PC-3 (cell line): ENCODE results near the gene B4GALT7.

ENCODE experiments used
- EZH2 ChIP-seq: fragments of 300-600 bp; sonication (generic); IDR thresholded peaks from one replicate; pipeline ENCODE4 v1.6.1; 2017; ENCODE audit warnings: antibody characterized with exemption, mild to moderate bottlenecking, low read length; ENCODE audit not compliant: unreplicated experiment
- EZH2phosphoT487 ChIP-seq: fragments of 300-600 bp; sonication (generic); IDR thresholded peaks from 2 replicates; pipeline ENCODE4 v1.6.1; 2018; ENCODE audit warnings: mild to moderate bottlenecking, antibody characterized with exemption, low read length, borderline replicate concordance
- TF ChIP-seq, protein P1 (sequence below): fragments of 300-600 bp; sonication (generic); conservative IDR thresholded peaks from 2 replicates; pipeline ENCODE4 v1.5.1; 2017; ENCODE audit warnings: antibody characterized with exemption, low read depth, mild to moderate bottlenecking, low read length

DNA sequence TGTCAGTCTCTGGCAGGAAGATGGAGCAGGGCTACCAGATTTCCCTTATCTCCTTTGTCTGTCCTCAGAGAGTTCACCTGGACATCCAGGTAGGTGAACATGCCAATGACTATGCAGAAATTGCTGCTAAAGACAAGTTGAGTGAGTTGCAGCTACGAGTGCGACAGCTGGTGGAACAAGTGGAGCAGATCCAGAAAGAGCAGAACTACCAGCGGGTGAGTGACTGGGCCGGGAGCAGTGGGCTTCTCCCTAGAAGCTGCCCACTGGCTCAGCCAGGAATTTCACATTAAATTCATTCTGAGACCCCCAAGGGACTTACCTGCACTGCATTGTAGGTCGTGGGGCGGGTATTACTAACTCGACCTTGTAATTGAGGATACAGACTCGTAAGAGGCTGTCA, 5.9 kb upstream of the B4GALT7 start:
- TF ChIP-seq, protein P1, sequence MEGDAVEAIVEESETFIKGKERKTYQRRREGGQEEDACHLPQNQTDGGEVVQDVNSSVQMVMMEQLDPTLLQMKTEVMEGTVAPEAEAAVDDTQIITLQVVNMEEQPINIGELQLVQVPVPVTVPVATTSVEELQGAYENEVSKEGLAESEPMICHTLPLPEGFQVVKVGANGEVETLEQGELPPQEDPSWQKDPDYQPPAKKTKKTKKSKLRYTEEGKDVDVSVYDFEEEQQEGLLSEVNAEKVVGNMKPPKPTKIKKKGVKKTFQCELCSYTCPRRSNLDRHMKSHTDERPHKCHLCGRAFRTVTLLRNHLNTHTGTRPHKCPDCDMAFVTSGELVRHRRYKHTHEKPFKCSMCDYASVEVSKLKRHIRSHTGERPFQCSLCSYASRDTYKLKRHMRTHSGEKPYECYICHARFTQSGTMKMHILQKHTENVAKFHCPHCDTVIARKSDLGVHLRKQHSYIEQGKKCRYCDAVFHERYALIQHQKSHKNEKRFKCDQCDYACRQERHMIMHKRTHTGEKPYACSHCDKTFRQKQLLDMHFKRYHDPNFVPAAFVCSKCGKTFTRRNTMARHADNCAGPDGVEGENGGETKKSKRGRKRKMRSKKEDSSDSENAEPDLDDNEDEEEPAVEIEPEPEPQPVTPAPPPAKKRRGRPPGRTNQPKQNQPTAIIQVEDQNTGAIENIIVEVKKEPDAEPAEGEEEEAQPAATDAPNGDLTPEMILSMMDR: no peak
- TF ChIP-seq EZH2 (no peak), EZH2phosphoT487 (no peak)
